ENCODE measurements around the gene ZBED1.
"Not testable (repeated sequence)": the region's sequence is repeated elsewhere in the genome, so short reads cannot be mapped to it uniquely, and the experiment has no call there.

The ZBED1 gene

DNA sequence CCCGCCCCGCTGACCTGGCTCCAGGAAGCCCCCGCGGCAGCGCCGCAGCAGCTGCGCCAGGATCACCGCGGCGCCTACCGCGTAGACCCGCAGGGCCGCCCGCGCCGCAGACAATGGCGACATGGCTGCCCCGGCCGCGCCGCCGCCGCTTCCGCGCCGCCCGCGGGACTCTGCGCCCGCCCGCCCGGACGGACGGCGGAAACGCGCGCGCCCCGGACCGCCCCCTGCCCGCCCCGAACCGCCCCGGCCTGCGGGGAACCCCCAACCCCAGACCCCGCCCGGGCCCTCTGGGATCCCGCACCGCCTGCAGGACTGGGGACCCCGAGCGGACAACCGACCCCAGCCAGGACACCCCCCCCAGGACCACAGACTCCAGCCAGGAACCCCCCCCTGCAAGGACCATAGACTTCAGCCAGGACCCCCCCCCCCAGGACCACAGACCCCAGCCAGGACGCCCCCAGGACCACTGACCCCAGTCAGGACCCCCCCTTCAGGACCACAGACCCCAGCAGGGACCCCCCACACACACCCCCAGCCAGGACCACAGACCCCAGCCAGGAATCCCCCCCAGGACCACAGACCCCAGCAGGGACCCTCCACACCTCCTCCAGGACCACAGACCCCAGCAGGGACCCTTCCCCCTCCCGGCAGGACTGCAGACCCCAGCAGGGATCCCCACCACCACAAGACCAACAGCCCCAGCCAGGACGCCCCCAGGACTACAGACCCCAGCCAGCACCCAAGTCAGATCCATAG is at the start of gene ZBED1, which contains the start of gene DHRSX:
Gene ZBED1 (minus strand): TSS at position 174 of the 756 bp plus-strand sequence. CDS start 10,257 bp downstream, outside the sequence.
Gene DHRSX (minus strand): TSS at position 174 of the 756 bp plus-strand sequence. CDS start 51 bp downstream, at position 123.
- no peak for DNase-seq

DNA sequence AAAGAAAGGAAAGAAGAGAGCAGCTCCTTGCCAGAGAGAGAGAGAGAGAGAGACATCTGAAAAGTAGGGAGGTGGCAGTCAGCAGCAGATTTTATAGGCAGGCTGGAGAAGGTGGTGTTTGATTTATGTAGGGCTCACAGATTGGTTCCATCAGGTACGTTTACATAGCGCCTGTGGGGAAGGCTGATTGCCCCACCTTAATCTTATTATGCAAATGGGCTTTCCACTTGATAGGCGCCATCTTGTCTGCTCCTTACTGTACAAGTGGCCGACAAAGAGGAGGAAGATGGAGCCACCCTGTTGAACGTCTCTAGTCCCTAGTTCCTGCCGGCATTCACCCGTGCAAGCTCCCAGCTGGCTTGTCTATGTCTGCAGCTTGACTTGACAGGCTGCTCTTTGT is 49.1 kb upstream of the ZBED1 start:
- DNase-seq = no peak

DNA sequence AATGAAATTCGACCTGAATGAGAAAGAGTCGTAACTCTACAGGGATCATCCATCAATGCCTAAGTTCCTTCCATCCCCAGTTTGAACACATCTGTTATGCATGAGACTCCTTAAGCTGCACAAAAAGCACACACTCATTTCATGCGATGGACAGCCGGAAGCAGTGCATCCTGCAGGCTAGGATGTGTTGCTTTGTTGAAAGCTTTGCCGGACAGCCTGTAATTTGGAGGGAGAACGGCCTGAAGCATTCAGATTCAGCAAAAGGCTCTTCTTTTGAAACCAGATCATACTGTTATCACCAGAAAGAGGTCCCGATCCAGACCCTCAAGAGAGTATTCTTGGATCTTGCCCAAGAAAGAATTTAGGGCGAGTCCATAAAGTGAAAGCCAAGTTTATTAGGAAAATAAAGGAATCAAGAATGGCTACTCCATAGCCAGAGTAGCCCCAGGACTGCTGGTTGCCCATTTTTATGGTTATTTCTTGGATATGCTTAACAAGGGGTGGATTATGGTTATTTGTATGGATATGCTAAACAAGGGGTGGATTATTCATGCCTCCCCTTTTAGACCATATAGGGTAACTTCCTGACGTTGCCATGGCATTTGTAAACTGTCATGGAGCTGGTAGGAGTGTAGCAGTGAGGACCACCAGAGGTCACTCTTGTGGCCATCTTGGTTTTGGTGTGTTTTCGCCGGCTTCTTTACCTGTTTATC is 48.1 kb upstream of the ZBED1 start:
- DNase-seq = no peak

DNA sequence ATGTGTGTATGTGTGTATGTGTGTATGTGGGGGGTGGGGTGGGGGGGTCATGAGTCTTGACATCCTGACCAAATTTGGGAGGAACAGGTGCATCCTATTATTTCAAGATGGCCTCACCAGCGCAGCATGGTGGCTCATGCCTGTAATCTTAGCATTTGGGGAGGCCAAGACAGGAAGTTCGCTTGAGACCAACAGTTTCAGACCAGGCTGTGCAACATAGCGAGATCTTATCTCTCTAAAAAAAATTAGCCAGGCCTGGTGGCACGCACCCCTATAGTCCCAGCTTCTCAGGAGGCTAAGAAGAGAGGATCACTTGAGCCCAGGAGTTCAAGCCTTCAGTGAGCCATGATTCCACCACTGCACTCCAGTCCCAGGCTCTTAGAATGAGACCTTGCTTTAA is 47.0 kb upstream of the ZBED1 start:
- DNase-seq = no peak

DNA sequence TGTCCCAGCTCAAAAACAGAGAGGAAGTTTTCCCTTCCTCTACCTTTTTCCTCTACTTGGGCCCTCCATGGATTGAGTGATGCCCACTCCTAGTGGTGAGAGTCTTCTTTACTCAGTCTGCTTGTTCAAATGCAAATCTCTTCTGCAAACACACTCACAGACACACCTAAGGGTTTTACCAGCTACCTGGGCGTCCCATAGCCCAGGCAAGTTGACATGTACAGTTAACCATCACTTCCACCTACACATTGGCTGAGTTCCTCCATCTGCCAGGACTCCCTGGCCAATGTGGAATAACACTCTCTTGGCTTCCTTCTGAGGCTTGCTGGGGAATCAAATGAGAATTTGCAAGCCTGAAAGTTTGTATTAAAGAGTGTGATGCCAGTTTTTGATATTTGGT is 45.7 kb upstream of the ZBED1 start:
- no peak for DNase-seq

DNA sequence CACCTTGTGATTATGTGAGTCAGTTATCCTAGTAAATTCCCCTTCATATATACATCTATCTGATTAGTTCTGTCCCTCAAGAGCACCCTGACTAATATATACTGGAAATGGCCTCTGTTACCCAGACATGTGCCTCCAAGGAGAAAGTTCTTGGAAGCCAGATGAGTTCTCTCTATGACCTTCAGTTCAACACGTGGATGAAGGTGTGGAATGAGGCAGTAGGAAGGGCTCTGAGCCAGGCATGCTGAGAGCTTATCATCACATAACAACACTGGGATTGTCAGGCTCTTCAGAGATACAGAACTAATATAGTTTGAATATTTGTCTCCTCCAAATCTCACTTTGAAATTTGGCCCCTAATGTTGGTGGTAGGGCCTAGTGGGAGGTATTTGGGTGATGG is 44.4 kb upstream of the ZBED1 start:
- no peak for DNase-seq

DNA sequence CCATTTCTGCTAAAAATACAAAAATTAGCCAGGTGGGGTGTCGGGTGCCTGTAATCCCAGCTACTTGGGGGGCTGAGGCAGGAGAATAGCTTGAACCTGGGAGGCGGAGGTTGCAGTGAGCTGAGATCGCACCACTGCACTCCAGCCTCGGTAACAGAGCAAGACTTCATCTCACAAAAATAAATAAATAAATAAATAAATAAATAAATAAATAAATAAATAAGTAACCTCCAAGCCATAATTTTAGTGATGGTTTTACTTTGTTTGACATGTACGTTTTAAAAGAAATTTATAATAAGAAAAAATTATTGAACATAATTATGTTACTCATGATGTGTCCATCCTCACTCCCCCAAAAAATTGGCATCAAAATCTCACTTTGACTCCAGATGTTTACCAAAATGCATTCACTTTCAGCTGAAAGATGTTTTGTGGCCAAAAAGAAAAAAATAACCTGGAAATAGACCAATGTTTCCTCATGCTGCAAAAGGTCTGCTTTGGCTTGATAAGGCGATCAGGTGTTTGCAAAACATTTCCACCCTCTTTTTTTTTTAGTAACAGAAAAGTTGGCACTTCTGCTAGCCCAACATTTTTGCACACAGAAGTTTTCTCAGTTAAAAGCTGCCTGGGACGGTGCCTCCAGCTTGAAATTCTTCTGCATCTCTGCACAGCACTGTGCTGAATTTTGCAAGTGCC is 42.2 kb upstream of the ZBED1 start:
- DNase-seq = peak in 2 of 56 donors; percentile 0 to 1

DNA sequence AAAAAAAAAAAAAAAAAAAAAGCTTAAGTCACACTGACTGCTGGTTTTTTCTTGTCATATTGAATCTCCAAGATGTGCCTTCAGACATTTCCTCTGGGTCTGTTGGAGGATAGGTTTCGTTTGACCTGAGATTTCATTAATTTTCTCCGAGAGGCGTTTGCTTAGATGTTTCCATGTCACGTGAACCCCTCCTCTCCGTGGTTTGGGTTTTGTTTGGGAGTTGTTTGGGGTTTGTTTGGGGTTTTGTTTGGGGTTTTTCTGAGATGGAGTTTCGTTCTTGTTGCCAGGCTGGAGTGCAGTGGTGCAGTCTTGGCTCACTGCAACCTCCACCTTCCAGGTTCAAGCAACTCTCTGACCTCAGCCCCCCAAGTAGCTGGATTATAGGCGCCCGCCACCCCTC is 40.8 kb upstream of the ZBED1 start:
- no peak for DNase-seq

DNA sequence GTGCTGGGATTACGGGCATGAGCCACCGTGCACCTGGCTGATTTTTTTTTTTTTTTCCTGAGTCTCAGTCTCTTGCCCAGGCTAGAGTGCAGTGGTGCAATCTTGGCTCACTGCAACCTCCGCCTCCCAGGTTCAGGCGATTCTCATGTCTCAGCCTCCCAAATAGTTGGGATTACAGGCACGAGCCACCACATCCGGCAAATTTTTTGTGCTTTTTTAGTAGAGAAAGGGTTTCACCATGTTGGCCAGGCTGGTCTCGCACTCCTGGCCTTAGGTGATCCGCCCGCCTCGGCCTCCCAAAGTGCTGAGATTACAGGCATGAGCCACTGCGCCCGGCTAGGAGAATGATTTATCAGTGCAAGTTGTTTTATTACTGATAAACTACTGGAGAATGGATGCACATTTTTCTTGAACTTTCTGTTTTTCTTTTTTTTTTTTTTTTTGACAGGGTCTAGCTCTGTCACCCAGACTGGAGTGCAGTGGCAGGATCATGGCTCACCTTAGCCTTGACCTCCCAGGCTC is 39.7 kb upstream of the ZBED1 start:
- no peak for DNase-seq

DNA sequence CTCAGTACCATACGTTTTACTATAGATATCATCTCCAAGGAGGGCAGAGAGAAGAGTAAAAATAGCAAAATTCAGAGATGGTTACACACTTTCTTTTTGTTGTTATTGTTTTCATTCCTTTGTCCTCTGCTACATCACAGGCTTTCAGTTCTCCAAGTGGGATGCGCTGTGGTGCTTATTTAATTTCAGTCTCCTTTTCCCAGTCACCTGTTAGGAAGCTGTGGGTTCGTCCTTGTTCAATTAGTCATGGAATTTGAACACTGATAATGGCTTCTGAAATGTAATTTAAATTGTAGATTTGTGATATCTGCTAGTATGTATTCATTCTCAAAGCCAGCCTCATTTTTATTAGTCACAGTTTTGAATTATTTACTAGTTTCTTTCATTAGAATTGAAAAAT is 38.8 kb upstream of the ZBED1 start:
- DNase-seq = no peak

DNA sequence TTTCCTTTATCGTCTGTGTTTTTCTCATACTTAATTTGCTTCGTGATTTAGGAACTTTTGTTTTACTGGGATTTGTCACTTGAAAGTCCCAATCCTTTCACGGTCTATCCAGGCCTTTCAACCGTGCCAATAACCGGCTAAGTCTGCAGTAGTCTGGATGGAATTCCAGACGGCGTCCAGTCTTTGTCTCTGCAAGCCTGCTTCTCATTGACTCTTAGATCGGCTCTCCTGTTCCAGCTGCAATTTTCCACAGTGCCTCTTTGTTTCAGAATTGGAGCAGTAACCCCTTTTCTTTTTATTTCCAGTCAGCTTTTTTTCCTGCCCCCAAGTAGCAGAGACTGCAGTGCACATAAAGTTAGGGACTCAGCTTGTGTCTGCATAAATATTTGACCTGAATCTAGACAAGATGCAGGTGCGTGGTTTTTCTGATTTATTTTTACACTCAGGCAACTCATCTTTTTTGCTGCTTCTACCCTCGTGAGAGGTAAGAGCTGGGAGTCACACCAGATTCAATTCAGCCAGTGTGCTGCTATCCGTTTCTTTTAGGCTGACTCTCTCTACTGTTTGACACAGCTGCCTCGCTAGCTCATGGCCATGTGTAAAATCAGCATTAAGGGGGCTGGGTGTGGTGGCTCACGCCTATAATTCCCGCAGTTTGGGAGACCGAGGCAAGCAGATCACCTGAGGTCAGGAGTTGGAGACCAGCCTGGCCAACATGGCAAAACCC is 37.4 kb upstream of the ZBED1 start:
- DNase-seq = peak in 37 of 56 donors; percentile 0 to 76 (median 10)

DNA sequence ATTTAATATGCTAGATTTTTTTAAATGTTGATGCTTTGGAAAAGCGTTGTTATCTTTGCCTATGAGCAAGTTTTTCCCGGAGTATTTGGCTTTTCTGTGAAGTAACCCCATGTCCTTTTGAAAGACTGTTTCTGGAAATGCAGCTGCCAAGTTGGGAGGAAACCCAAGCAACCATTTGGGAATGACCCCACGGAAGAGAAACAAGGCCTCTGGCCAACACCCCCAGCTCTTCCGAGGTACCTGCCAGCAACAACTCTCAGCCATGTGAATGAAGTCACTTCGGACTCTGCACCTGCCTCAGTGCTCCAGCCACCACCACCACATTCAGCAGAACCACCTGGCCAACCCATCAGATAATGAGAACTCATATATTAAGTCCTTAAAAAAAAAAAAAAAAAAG is 36.2 kb upstream of the ZBED1 start:
- peak in 15 of 56 donors; percentile 0 to 21 (median 3) for DNase-seq

DNA sequence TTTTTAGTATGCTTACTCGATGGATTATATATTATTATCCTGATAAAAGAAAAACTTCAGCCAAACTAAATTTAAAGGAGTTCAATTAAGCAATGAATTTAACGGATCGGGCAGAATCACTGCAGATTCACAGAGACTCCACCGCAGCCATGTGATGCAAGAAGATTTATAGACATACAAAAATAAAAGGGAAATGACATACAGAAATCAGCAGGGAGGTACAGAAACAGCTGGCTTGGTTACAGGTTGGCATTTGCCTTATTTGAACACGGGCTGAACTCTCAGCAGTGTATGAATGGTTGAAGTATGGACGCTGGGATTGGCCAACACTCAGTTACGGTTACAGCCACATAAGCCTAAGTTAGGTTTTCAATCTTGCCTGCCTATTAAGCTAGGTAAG is 35.4 kb upstream of the ZBED1 start:
- DNase-seq = no peak

DNA sequence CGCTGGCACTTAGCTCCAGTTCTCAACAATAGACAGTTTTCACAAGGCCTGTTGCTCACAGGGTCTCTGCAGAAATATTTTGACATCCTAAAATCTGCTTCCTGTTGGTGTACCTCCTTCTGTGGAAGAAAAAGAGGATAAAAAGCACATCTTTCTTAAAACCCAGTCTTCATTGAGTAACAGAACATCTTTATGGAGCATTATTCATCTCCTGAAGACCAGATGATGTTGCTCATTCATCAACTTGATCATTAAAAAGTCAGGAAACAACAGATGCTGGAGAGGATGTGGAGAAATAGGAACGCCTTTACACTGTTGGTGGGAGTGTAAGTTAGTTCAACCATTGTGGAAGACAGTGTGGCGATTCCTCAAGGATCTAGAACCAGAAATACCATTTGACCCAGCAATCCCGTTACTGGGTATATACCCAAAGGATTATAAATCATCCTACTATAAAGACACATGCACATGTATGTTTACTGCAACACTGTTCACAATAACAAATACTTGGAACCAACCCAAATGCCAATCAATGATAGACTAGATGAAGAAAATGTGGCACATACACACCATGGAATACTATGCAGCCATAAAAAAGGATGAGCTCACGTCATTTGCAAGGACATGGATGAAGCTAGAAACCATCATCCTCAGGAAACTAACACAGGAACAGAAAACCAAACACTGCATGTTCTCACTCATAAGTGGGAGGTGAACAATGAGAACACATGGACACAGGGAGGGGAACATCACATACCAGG is 33.7 kb upstream of the ZBED1 start:
- not testable (repeated sequence) for DNase-seq

DNA sequence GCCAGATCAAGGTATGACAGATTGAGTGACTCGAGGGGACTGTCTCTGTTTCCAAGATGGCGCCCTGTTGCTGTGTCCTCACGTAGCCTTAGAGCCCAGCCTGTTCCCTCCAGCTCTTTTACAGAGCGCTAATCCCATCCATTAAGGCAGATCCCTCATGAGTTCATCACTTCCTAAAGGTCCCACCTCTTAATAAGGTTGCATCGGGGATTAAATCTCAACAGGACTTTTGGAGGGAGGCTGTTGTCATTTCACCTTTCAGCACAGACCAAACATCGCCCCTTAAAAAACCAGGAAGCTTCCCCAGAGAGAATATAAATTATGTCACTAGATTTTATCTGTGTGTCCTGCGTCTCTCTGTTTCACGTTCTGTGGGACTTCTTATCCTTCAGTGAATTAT is 32.6 kb upstream of the ZBED1 start:
- DNase-seq = no peak

DNA sequence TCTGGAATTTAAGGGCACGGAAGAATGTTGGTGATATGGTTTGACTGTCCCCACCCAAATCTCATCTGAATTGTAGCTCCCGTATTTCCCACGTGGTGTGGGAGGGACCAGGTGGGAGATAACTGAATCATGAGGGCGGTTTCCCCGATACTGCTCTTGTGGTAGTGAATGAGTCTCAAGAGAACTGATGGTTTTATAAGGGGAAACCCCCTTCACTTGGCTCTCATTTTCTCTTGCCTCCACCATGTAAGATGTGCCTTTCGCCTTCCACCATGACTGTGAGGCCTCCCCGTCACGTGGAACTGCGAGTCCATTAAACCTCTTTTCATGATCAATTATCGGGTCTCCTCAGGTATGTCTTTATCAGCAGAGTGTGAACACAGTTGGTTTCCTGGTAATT is 25.6 kb upstream of the ZBED1 start:
- DNase-seq = no peak

DNA sequence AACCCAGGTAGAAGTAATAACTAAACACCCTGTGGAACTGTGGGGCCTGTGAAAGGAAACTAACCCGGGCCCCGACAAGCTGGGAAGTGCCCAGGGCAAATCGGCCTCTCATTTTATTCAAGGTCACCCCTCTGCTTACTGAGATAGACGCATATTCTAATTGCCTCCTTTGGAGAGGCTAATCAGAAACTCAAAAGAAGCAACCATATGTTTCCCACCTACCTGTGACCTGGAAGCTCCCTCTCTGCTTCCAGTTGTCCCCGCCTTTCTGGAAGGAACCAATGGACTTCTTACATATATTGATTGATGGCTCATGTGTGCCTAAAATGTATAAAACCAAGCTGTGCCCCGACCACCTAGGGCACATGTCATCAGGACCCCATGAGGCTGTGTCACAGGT is 23.1 kb upstream of the ZBED1 start:
- DNase-seq = no peak

DNA sequence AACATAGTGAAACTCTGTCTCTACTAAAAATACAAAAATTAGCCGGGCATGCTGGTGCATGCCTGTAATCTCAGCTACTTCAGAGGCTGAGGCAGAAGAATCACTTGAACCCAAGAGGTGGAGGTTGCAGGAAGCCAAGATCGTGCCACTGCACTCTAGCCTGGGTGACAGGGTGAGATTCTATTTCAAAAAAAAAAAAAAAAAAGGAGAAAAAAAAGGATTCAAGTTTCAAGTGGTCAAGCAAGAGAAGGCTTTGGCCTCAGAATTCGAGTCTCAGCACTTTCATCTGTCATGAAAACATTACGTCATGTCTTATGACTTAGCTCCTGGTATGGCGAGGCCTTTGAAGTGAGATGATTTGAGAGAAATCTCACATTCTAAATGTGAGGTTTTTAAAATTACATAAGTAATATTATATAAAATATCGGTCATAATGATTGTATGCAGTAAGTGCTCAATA is 21.2 kb upstream of the ZBED1 start:
- DNase-seq = no peak

DNA sequence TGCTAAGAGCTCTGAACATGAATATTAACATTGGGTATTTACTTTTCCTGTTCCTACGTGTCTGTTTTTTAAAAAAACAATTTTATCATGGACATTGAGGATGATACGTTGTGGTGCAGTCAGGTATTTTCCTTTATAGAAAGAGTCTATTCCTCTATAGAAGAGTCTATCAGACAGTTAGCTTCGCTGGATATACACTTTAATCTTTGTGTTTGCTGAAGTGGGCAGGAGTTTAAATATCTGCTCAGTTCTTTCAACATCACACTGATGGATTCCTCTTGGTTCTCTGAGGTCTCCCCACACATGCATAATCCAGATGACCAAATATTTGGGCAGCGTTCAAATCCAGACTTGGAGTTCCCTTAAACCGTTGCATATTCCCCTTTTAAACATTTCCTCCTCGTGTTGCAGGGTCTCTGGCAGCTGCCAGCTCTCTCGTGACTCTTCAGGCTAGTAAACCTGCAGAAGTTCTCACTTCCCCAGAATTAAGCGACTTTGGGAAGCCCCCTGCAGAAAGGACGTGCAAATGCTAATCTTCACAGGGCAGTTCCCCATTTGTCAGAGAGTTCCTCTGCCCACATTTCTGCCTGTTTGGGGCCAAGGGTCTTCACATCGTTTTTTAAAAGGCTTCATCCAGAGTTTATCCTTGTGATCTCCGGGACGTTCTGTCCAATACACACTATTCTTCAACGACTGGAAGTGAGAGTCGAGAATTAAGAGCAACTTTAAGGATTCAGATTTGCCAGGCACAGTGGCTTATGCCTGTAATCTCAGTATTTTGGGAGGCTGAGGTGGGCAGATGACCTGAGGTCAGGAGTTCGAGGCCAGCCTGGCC is 20.5 kb upstream of the ZBED1 start:
- DNase-seq = no peak
